Measurements from ENCODE around the gene NEK8. TPM values are rescaled to one million over a fixed set of nuclear protein-coding genes. Genes with fewer than 3 reads are reported as not detected.

Gene NEK8
- total and polyA plus RNA-seq, 9 of the 15 experiments (the other 6 are each of a cell fraction or from before 2014, with no cell fraction given) = 0.98 to 16.6 (median 4.6) TPM

GRCh38 chr17:28710861-28711722 lies 17.5 kb upstream of the NEK8 start (continued):
- TF ChIP-seq PATZ1 (CRISPR knock-in tag; IDR thresholded peaks at IDR 0.05; ENCODE audit: borderline replicate concordance) (no peak), HINFP (tag; conservative IDR thresholded peaks at IDR 0.05; ENCODE audit: low read depth) (no peak), YBX1 (IDR thresholded peaks at IDR 0.05) (no peak), ZNF695 (CRISPR knock-in tag; IDR thresholded peaks at IDR 0.05) (no peak), BRCA1 (IDR thresholded peaks at IDR 0.05) (no peak), BRCA1 (CRISPR knock-in tag; IDR thresholded peaks at IDR 0.05) (no peak), ZNF511 (CRISPR knock-in tag; IDR thresholded peaks at IDR 0.05) (peak; percentile 86; the same call in 1 of the 2 replicates), ZFP1 (CRISPR knock-in tag; IDR thresholded peaks at IDR 0.05) (no peak), CEBPB (tag; IDR thresholded peaks at IDR 0.05) (no peak), ZEB2 (IDR thresholded peaks at IDR 0.05) (no peak), ZNF407 (IDR thresholded peaks at IDR 0.05; ENCODE audit: low read depth) (no peak)

Data from K562 (cell line).